Colonic mucosa (tissue), 4 donors: ENCODE results near the gene OLAH. TPM values are rescaled to one million over a fixed set of nuclear protein-coding genes. Genes with fewer than 3 reads are reported as not detected.
"Not testable (repeated sequence)": the region's sequence is repeated elsewhere in the genome, so short reads cannot be mapped to it uniquely, and the experiment has no call there.

Experiments used
- DNase-seq: peaks from one replicate; pipeline ENCODE4 v3.0.0-alpha.2; 2020
- H3K27ac ChIP-seq: fragments of 200-600 bp; one replicate; pipeline ENCODE4 v1.8.0; 2021
- H3K27me3 ChIP-seq: fragments of 200-600 bp; one replicate; pipeline ENCODE4 v1.8.0; 2021
- H3K36me3 ChIP-seq: fragments of 200-600 bp; one replicate; pipeline ENCODE4 v1.8.0; 2021
- H3K4me1 ChIP-seq: fragments of 200-600 bp; one replicate; pipeline ENCODE4 v1.8.0; 2021; ENCODE audit warnings: mild to moderate bottlenecking
- H3K4me3 ChIP-seq: fragments of 200-600 bp; one replicate; pipeline ENCODE4 v1.8.0; 2021
- H3K9ac ChIP-seq, 2 donors: one replicate each; pipeline ENCODE4 v1.7.0; 2013; ENCODE audit warnings: control low read depth in 2 of 2, low read depth in 2 of 2, low read length in 2 of 2
- H3K9me3 ChIP-seq: fragments of 200-600 bp; one replicate; pipeline ENCODE4 v1.8.0; 2021
- intact Hi-C: fragments of 100-400 bp; cut with DNase I; formaldehyde crosslinking; loops from one replicate; pipeline ENCODE4 v1.14.1; 2022
- total RNA-seq, 2 donors: library from RNA; stranded (reverse); fragmentation: NEBNext Ultra II Directional in 1 of 2; extraction: Animal tissue kit (Norgen Biotek cat#: 25700) in 1 of 2; gene quantifications; one replicate each; pipeline ENCODE4 v1.2.1, GENCODE V29; 2021
- TF ChIP-seq, protein P1 (sequence below): fragments of 200-600 bp; IDR thresholded peaks from one replicate; pipeline ENCODE4 v1.8.0; 2022; ENCODE audit warnings: antibody characterized with exemption, mild to moderate bottlenecking
- donor health status: healthy.
- donor health status: DM: no; HTN: no; CAD: no.
- donor health status: DM: no; HTN: no; CAD: no.

OLAH gene
- not detected for total RNA-seq

DNA sequence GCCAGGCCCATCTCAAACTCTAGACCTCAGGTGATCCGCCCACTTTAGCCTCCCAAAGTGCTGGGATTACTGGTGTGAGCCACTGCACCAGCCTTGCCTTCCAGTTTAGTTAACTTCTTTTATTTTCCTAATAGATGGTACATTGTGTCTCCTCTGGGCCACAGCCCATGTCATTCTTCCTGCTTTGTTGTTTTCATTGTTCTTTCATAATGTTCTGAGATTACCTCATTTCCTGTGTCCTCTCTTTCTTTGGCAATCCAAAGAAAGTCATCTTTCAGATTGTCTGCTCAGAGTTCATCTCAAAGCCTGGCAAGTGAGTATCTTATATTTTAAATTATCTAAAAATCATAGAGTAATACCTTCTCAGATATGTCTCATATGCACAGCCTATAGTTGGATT is at the start of gene OLAH:
Gene OLAH, plus strand, starts transcription at position 270 of the 400 bp plus-strand sequence. CDS start 3,346 bp downstream, outside the sequence.
- no peak within 1 kb of the TSS for H3K27ac ChIP-seq
- intact Hi-C loops: no loop called here

DNA sequence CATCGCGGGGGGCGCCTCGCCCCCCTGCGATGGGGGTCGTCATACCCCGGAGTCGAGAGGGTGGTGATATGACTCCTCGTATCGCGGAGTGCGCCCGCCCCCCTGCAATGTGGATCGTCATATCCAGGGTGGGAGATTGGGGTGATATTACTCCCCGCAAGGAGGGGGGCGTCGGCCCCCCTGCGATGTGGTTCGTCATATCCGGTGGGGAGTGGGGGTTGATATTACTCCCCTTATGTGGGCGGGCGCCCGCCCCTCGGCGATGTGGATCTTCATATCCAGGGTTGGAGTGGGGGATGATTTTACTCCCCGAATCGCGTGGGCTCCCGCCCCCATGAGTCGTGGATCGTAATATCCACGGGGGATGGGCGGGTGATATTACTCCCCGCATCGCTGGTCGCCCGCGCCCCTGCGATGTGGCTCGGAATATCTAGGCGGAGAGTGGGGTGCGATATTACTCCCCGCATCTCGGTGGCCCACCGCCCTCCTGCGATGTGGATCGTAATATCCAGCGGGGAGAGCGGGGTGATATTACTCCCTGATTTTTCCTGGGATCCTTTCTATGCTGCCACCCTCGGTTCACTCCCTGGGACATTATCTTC is 47.7 kb upstream of the OLAH start:
- no peak for DNase-seq

More for the DNA sequence above, at the start of gene OLAH:
- TF ChIP-seq, protein P1, sequence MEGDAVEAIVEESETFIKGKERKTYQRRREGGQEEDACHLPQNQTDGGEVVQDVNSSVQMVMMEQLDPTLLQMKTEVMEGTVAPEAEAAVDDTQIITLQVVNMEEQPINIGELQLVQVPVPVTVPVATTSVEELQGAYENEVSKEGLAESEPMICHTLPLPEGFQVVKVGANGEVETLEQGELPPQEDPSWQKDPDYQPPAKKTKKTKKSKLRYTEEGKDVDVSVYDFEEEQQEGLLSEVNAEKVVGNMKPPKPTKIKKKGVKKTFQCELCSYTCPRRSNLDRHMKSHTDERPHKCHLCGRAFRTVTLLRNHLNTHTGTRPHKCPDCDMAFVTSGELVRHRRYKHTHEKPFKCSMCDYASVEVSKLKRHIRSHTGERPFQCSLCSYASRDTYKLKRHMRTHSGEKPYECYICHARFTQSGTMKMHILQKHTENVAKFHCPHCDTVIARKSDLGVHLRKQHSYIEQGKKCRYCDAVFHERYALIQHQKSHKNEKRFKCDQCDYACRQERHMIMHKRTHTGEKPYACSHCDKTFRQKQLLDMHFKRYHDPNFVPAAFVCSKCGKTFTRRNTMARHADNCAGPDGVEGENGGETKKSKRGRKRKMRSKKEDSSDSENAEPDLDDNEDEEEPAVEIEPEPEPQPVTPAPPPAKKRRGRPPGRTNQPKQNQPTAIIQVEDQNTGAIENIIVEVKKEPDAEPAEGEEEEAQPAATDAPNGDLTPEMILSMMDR: no peak
- no peaks in the 10 kb centered on the region for H3K9me3 ChIP-seq
- H3K4me1 ChIP-seq: no peaks in the 10 kb centered on the region
- H3K4me3 ChIP-seq: no peak within 1 kb of the TSS
- DNase-seq: no peak
- no peaks in the 10 kb centered on the region for H3K36me3 ChIP-seq
- H3K9ac ChIP-seq: no peak within 1 kb of the TSS
- no peaks in the 10 kb centered on the region for H3K27me3 ChIP-seq

DNA sequence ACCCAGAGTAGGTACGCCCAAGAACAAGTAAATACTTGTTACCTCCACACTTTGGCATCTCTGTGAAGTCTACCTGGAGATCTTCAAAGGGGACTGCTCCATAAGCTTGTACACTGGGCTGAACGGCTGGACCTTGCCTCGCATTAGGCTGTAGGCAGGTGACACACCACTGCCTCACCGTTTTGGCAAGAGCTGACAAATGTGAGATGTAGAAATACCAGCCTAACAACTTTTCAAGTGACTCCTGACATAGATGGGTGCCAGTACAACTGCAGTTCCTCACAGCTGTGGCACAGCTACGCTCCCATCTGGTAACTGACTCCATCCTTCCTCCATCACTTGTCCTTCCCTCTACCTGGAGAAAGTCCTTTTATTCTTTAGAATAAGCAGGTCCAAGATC is 30.2 kb upstream of the OLAH start:
- H3K27ac ChIP-seq, H3K4me1 ChIP-seq, H3K4me3 ChIP-seq, H3K27me3 ChIP-seq, H3K36me3 ChIP-seq, DNase-seq, intact Hi-C loops, H3K9me3 ChIP-seq, H3K9ac ChIP-seq: not testable (repeated sequence)

More for the DNA sequence above, 47.7 kb upstream of the OLAH start:
- Histone ChIP-seq H3K9ac (no peak overlapping the region), H3K4me3 (no peak overlapping the region), H3K36me3 (no peaks in the 10 kb centered on the region), H3K27me3 (no peaks in the 10 kb centered on the region), H3K27ac (no peak overlapping the region), H3K4me1 (no peaks in the 10 kb centered on the region), H3K9me3 (no peaks in the 10 kb centered on the region)
- intact Hi-C loops: no loop called here
- TF ChIP-seq, protein P1: no peak

DNA sequence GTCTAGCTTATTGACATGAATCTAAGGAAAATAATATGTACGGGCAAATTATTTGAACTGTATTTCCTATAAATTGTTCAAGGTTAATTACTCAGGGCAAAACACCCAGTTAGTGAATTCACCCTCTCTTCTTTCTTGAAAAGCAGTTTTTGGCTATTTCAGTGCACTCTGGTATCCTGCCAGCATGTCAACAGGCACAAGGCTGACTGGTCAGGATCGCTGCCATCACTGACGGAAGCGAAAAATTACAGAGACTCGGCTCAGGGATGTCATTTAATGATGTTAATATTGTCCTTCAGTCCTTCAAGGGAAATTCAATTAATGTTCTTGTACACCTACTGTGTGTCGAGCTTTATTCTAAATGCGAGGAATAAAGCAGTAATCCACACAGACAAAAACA is 28.3 kb upstream of the OLAH start:
- H3K27ac ChIP-seq: no peak overlapping the region
- no peak overlapping the region for H3K9ac ChIP-seq
- H3K4me3 ChIP-seq: no peak overlapping the region
- H3K4me1 ChIP-seq: no peaks in the 10 kb centered on the region
- intact Hi-C loops: no loop called here
- TF ChIP-seq, protein P1: no peak
- H3K27me3 ChIP-seq: no peaks in the 10 kb centered on the region
- H3K9me3 ChIP-seq: no peaks in the 10 kb centered on the region
- no peaks in the 10 kb centered on the region for H3K36me3 ChIP-seq
- DNase-seq: no peak

DNA sequence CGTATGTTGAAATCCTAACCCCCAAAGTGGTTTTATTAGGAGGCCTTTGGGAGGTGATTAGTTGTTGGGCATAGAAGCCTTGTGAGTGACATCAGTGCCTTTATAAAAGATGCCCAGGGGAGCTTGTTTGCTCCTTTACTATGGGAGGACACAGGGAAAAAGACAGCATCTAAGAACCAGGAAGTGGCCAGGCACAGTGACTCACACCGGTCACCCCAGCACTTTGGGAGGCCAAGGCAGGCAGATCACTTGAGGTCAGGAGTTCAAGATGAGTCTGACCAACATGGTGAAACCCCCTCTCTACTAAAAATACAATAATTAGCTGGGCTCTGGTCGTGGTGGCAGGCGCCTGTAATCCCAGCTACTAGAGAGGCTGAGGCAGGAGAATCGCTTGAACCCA is 22.8 kb upstream of the OLAH start:
- H3K4me1 ChIP-seq, H3K27ac ChIP-seq, H3K36me3 ChIP-seq, intact Hi-C loops, H3K9ac ChIP-seq, H3K4me3 ChIP-seq, H3K9me3 ChIP-seq, H3K27me3 ChIP-seq, DNase-seq: not testable (repeated sequence)

DNA sequence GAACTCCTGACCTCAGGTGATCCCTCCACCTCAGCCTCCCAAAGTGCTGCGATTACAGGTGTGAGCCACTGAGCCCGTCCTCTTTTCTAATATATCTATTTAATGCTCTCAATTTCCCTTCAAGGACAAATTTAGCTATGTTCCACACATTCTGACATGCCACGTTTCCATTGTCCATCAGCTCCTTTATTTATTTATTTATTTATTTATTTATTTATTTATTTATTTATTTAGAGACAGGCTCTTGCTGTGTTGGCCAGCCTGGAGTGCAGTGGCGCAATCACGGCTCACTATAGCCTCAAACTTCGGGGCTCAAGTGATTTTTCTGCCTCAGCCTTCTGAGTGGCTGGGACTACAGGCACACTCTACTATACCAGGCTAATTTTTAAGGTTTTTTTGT is 20.7 kb upstream of the OLAH start:
- H3K9me3 ChIP-seq, H3K36me3 ChIP-seq, DNase-seq, H3K27me3 ChIP-seq, H3K27ac ChIP-seq, intact Hi-C loops, H3K9ac ChIP-seq, H3K4me3 ChIP-seq, H3K4me1 ChIP-seq: not testable (repeated sequence)

DNA sequence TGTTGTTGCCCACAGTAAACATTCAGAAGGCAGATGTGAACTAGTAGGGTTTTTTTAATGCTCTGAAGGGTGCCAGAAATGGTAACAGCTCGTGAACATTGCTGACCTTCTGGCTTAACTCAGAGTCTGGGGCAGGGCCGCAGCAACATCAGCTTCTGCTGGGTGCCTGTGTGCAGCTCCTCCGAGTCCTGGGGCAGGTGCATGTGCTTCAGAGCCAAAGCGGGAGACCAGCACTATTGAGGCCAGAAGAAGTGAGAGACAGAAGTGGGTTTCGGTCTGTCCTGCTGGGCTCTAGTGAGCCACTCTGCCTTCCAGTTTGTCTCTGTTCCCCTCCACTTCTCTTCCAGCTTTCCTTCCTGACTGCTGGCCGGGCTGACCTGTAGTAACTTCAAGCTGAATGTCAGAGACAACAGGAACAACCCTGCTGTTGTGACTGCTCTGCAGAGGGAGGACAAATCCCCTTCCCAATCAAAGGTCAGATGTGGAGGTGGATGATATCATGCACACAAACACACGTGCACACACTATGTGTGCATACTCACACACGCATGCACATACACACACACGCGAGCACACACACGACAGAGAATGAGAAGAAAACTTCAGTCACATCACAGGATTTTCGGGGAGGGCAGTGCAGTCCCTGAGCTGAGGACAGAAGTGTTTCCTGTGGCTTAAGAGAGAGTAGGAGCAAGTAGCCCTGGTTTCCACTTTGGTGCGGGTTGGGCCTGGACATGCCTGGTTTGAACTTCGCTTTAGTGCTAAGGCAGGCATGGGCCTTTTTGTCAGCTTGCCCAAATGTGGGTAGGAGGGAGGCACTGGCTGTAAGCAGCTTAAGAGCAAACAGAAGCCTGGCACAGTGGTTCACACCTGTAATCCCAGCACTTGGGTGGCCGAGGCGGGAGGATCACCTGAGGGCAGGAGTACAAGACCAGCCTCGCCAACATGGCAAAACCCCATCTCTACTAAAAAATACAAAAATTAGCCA is 19.4 kb upstream of the OLAH start:
- H3K9ac ChIP-seq, H3K9me3 ChIP-seq, DNase-seq, H3K4me1 ChIP-seq, H3K27ac ChIP-seq, H3K27me3 ChIP-seq, H3K36me3 ChIP-seq, intact Hi-C loops, H3K4me3 ChIP-seq: not testable (repeated sequence)

DNA sequence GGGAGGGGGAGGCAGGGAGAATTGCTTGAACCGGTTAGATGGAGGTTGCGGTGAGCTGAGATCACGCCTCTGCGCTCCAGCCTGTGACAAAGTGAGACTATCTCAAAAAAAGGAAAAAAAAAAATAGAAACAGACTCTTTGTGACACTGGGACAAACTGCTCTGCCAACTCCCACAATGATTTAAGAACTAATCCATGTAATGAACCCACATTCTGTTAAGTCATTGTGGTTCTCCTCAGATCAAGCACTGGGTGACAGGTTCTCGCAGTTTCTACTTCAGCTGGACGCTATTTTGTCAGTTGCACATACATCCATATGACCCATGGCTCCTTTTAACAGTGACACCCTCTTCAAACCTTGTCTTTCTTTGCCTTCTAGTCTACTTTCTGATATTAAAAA is 18.7 kb upstream of the OLAH start:
- DNase-seq, H3K27me3 ChIP-seq, H3K4me3 ChIP-seq, H3K36me3 ChIP-seq, H3K9me3 ChIP-seq, H3K4me1 ChIP-seq, H3K9ac ChIP-seq, H3K27ac ChIP-seq, intact Hi-C loops: not testable (repeated sequence)
